SK-N-SH (cell line): Measurements from ENCODE around the gene CR1L. TPM values are rescaled to one million over a fixed set of nuclear protein-coding genes. Genes with fewer than 3 reads are reported as not detected.
A peak's percentile ranks its signal among the peaks of the same experiment; 100 is the strongest.

Experiments
- CTCF ChIA-PET: fragments of 300-600, 350-600 bp; formaldehyde crosslinking; extraction: SDS; loops from one replicate; lab custom pipeline; 2021; lab: Yijun Ruan, JAX
- POLR2A ChIA-PET: fragments of 350-600 bp; sonication (Branson Sonifier 250); formaldehyde crosslinking; extraction: SDS; loops from one replicate; lab custom pipeline; 2020; ENCODE audit warnings: antibody characterized with exemption, inconsistent platforms; lab: Yijun Ruan, JAX
- DNase-seq: peaks from one replicate; pipeline ENCODE4 v3.0.0; 2012
- H2AFZ ChIP-seq: fragments of 200-600 bp; sonication (generic); 2 replicates; pipeline ENCODE4 v1.8.1; 2016; ENCODE audit warnings: antibody characterized with exemption, mild to moderate bottlenecking, low read depth
- H3F3A ChIP-seq: fragments of 200-600 bp; sonication (generic); replicated peaks from 2 replicates; pipeline ENCODE3; 2016; ENCODE audit warnings: antibody characterized with exemption, mild to moderate bottlenecking; ENCODE audit not compliant: insufficient read depth
- H3K27ac ChIP-seq, 2 experiments: fragments of 200-500 bp in 1 of 2; fragments of 200-600 bp in 1 of 2; sonication (Bioruptor generic) in 1 of 2; sonication (generic), shearing (Covaris generic) in 1 of 2; 2 replicates each; pipeline versions ENCODE4 v1.5.1 to v1.6.1; 2014 to 2016; ENCODE audit warnings: low read depth in 2 of 2, inconsistent platforms in 1 of 2, low read length in 1 of 2, mild to moderate bottlenecking in 1 of 2, mixed read lengths in 1 of 2
- H3K27me3 ChIP-seq: fragments of 200-600 bp; sonication (generic), shearing (Covaris generic); 2 replicates; pipeline ENCODE4 v1.6.1; 2016; ENCODE audit warnings: mixed run types; ENCODE audit not compliant: insufficient read depth
- H3K36me3 ChIP-seq, 2 experiments: fragments of 200-500 bp in 1 of 2; fragments of 200-600 bp in 1 of 2; sonication (Bioruptor generic) in 1 of 2; sonication (generic) in 1 of 2; replicated peaks in 1 of 2; 2 replicates each; pipeline versions ENCODE3 to v1.5.1; 2014 to 2016; ENCODE audit warnings: low read length in 1 of 2, mild to moderate bottlenecking in 1 of 2; ENCODE audit not compliant: insufficient read depth in 2 of 2, control insufficient read depth in 1 of 2
- H3K4me1 ChIP-seq, 2 experiments: fragments of 200-500 bp in 1 of 2; fragments of 200-600 bp in 1 of 2; sonication (Bioruptor generic) in 1 of 2; sonication (generic), shearing (Covaris generic) in 1 of 2; 2 replicates each; pipeline versions ENCODE4 v1.5.1 to v1.6.1; 2014 to 2016; ENCODE audit warnings: low read depth in 1 of 2, low read length in 1 of 2, mixed run types in 1 of 2; ENCODE audit not compliant: insufficient read depth in 2 of 2, control insufficient read depth in 1 of 2
- H3K4me2 ChIP-seq: fragments of 200-600 bp; sonication (generic), shearing (Covaris generic); 2 replicates; pipeline ENCODE4 v1.6.1; 2017; ENCODE audit warnings: mixed run types
- H3K4me3 ChIP-seq, 2 experiments: fragments of 200-500 bp in 1 of 2; fragments of 200-600 bp in 1 of 2; sonication (Bioruptor generic) in 1 of 2; sonication (generic), shearing (Covaris generic) in 1 of 2; 2 replicates each; pipeline versions ENCODE4 v1.5.1 to v1.8.1; 2014 to 2016; ENCODE audit warnings: low read depth in 2 of 2, inconsistent platforms in 1 of 2, low read length in 1 of 2, mild to moderate bottlenecking in 1 of 2, mixed read lengths in 1 of 2, moderate library complexity in 1 of 2
- H3K79me2 ChIP-seq: fragments of 200-600 bp; sonication (generic); 2 replicates; pipeline ENCODE4 v1.8.1; 2017; ENCODE audit warnings: mild to moderate bottlenecking; ENCODE audit not compliant: insufficient read depth
- H3K9ac ChIP-seq: fragments of 200-600 bp; sonication (generic); 2 replicates; pipeline ENCODE4 v1.6.1; 2017; ENCODE audit warnings: mixed run types
- H3K9me2 ChIP-seq: fragments of 200-600 bp; sonication (generic); 2 replicates; pipeline ENCODE4 v1.6.1; 2017; ENCODE audit warnings: mixed run types
- H3K9me3 ChIP-seq: fragments of 200-600 bp; sonication (generic); 2 replicates; pipeline ENCODE4 v1.6.1; 2017; ENCODE audit warnings: mixed run types, mild to moderate bottlenecking, moderate library complexity
- H4K20me1 ChIP-seq: fragments of 200-600 bp; sonication (generic); 2 replicates; pipeline ENCODE4 v1.6.1; 2017; ENCODE audit warnings: mild to moderate bottlenecking, mixed run types; ENCODE audit not compliant: insufficient read depth
- CHD2 ChIP-seq: fragments of 150-350 bp; IDR thresholded peaks from 2 replicates; pipeline ENCODE4 v1.6.1; 2018; ENCODE audit warnings: low read length; ENCODE audit not compliant: partially characterized antibody
- FOSL2 ChIP-seq: IDR thresholded peaks from 2 replicates; pipeline ENCODE4 v1.4.0; 2012; ENCODE audit warnings: low read depth, mild to moderate bottlenecking, moderate library complexity, borderline replicate concordance
- GABPA ChIP-seq: IDR thresholded peaks from 2 replicates; pipeline ENCODE4 v1.4.0; 2012; ENCODE audit warnings: low read depth, mild to moderate bottlenecking
- MEF2A ChIP-seq: IDR thresholded peaks from 2 replicates; pipeline ENCODE4 v1.4.0; 2012; ENCODE audit warnings: low read depth, borderline replicate concordance
- RAD21 ChIP-seq: IDR thresholded peaks from 2 replicates; pipeline ENCODE4 v1.6.1; 2012; ENCODE audit warnings: mild to moderate bottlenecking, low read length
- TEAD4 ChIP-seq: IDR thresholded peaks from 2 replicates; pipeline ENCODE4 v1.4.0; 2012; ENCODE audit warnings: mild to moderate bottlenecking, borderline replicate concordance; ENCODE audit not compliant: insufficient read depth
- WGBS: methylation state at CpG from one replicate; pipeline ENCODE4 v1.1.6; 2017; ENCODE audit warnings: low lambda C conversion rate; 5-methylcytosine and 5-hydroxymethylcytosine counted together
- polyA plus RNA-seq, 3 experiments: library from polyadenylated mRNA; depleted of rRNA; stranded (reverse); fragments of >200 nt; gene quantifications; 2 replicates each; pipeline ENCODE4 v1.2.3, GENCODE V29; 2012
- TF ChIP-seq, protein P1 (sequence below): IDR thresholded peaks from 2 replicates; pipeline ENCODE4 v1.6.1; 2012; ENCODE audit warnings: mild to moderate bottlenecking, low read depth, low read length, moderate library complexity
- TF ChIP-seq, protein P2 (sequence below): fragments of 150-350 bp; IDR thresholded peaks from 2 replicates; pipeline ENCODE4 v1.6.1; 2016; ENCODE audit warnings: mild to moderate bottlenecking, low read depth, low read length
- TF ChIP-seq, protein P3 (sequence below): fragments of 150-350 bp; IDR thresholded peaks from 2 replicates; pipeline ENCODE4 v1.6.1; 2017; ENCODE audit warnings: antibody characterized with exemption, low read length, low read depth, borderline replicate concordance
- TF ChIP-seq, protein P4 (sequence below): fragments of 200-600 bp; sonication (generic); IDR thresholded peaks from 2 replicates; pipeline ENCODE4 v1.6.1; 2017; ENCODE audit warnings: antibody characterized with exemption, mild to moderate bottlenecking, moderate library complexity

CR1L gene
- polyA plus RNA-seq, 1 of the 3 experiments (the other 2 are of a cell fraction): not detected

DNA sequence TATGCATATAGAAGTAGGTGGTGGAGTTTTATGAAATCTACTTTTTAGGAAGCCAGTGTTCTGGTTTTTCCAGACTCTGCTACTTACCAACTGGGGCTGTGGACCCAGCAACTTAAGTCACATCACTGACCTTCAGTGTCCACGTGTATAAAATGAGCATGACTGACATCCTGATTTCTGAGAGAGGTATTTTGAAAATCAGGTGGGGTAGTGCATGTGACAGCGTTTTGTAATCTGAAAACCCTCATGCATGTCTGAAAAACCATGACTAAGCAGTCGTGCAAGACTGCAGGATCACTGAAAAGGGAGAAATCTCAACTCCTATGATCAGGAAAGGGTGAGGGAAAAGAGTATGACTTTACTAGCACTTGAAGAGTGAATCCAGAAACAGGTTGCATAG lies 26.1 kb downstream of the CR1L start (continued):
- TF ChIP-seq, protein P1, sequence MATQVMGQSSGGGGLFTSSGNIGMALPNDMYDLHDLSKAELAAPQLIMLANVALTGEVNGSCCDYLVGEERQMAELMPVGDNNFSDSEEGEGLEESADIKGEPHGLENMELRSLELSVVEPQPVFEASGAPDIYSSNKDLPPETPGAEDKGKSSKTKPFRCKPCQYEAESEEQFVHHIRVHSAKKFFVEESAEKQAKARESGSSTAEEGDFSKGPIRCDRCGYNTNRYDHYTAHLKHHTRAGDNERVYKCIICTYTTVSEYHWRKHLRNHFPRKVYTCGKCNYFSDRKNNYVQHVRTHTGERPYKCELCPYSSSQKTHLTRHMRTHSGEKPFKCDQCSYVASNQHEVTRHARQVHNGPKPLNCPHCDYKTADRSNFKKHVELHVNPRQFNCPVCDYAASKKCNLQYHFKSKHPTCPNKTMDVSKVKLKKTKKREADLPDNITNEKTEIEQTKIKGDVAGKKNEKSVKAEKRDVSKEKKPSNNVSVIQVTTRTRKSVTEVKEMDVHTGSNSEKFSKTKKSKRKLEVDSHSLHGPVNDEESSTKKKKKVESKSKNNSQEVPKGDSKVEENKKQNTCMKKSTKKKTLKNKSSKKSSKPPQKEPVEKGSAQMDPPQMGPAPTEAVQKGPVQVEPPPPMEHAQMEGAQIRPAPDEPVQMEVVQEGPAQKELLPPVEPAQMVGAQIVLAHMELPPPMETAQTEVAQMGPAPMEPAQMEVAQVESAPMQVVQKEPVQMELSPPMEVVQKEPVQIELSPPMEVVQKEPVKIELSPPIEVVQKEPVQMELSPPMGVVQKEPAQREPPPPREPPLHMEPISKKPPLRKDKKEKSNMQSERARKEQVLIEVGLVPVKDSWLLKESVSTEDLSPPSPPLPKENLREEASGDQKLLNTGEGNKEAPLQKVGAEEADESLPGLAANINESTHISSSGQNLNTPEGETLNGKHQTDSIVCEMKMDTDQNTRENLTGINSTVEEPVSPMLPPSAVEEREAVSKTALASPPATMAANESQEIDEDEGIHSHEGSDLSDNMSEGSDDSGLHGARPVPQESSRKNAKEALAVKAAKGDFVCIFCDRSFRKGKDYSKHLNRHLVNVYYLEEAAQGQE: no peak
- TF ChIP-seq TEAD4 (no peak), FOSL2 (no peak), CHD2 (no peak), MEF2A (no peak), GABPA (no peak)
- TF ChIP-seq, protein P2, sequence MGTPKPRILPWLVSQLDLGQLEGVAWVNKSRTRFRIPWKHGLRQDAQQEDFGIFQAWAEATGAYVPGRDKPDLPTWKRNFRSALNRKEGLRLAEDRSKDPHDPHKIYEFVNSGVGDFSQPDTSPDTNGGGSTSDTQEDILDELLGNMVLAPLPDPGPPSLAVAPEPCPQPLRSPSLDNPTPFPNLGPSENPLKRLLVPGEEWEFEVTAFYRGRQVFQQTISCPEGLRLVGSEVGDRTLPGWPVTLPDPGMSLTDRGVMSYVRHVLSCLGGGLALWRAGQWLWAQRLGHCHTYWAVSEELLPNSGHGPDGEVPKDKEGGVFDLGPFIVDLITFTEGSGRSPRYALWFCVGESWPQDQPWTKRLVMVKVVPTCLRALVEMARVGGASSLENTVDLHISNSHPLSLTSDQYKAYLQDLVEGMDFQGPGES: no peak

DNA sequence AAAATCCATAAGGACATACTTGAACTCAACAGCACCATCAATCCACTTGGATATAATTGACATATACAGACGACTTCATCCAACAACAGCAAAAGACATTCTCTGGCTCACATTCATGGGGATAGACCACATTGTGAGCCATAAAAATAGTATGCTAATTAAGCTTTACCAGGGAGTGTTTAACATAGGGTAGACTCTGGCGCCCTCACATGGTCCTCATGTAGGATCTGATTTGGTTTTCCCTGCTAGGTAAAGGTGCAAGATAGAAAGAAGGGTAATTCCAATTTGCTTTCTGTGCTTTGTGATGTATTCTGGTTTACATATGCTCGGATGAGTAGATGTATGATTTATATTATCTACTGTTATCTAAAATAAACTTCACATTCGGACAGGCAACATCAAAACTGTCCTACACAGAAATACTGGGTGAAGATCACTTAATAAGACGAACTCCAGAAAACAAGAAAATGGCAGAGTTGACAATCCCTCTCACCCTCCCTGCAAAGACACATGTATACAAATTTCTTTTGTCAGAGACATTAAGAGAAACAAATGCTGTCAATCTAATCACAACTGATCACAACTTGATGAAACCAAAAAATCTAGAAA lies 27.7 kb downstream of the CR1L start:
- Histone ChIP-seq H3K27me3 (peaks cover 37% of the 10 kb centered on the region), H3K27ac (no peak overlapping the region), H3K9me2 (no peaks in the 10 kb centered on the region), H3K4me3 (no peak overlapping the region), H3K9me3 (no peaks in the 10 kb centered on the region), H3K36me3 (no peaks in the 10 kb centered on the region), H3F3A (no peaks in the 10 kb centered on the region), H3K4me2 (no peak overlapping the region), H4K20me1 (no peaks in the 10 kb centered on the region), H3K4me1 (no peaks in the 10 kb centered on the region), H3K79me2 (no peaks in the 10 kb centered on the region)
- CTCF ChIA-PET: interaction anchor here (0.5 to 1.6 kb wide), 4 partner anchors 19 to 93 kb away, joined by 3 to 4 read pairs (median 4); no protein-coding TSS in a partner anchor
- DNase-seq: peak; percentile 32
- POLR2A ChIA-PET: no interaction called here
- TF ChIP-seq, protein P1: no peak
- peak; percentile 48 for TF ChIP-seq RAD21
- TF ChIP-seq TEAD4: no peak
- TF ChIP-seq, protein P3, sequence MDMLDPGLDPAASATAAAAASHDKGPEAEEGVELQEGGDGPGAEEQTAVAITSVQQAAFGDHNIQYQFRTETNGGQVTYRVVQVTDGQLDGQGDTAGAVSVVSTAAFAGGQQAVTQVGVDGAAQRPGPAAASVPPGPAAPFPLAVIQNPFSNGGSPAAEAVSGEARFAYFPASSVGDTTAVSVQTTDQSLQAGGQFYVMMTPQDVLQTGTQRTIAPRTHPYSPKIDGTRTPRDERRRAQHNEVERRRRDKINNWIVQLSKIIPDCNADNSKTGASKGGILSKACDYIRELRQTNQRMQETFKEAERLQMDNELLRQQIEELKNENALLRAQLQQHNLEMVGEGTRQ: no peak
- TF ChIP-seq, protein P4, sequence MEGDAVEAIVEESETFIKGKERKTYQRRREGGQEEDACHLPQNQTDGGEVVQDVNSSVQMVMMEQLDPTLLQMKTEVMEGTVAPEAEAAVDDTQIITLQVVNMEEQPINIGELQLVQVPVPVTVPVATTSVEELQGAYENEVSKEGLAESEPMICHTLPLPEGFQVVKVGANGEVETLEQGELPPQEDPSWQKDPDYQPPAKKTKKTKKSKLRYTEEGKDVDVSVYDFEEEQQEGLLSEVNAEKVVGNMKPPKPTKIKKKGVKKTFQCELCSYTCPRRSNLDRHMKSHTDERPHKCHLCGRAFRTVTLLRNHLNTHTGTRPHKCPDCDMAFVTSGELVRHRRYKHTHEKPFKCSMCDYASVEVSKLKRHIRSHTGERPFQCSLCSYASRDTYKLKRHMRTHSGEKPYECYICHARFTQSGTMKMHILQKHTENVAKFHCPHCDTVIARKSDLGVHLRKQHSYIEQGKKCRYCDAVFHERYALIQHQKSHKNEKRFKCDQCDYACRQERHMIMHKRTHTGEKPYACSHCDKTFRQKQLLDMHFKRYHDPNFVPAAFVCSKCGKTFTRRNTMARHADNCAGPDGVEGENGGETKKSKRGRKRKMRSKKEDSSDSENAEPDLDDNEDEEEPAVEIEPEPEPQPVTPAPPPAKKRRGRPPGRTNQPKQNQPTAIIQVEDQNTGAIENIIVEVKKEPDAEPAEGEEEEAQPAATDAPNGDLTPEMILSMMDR: peak; percentile 49
- TF ChIP-seq, all 33 proteins: peak for 2
- WGBS: 14% methylated on average over 5 of the region's 5 CpGs
- Histone ChIP-seq H3K9ac (no peak overlapping the region), H2AFZ (no peak overlapping the region)
